GM11168 (cell line): ENCODE measurements around the gene SLC5A10.
"Not testable (repeated sequence)": the region's sequence is repeated elsewhere in the genome, so short reads cannot be mapped to it uniquely, and the experiment has no call there.

Source experiments
- in situ Hi-C: fragments of 300-500 bp; cut with MboI; formaldehyde crosslinking; loops from one replicate; pipeline ENCODE4 v1.12.0; 2022; ENCODE audit warnings: low sequenced_read_pairs; ENCODE audit not compliant: unreplicated experiment

Gene SLC5A10

GRCh38 chr17:19015428-19015827, 63.5 kb downstream of the SLC5A10 start:
- in situ Hi-C loops = no loop called here

GRCh38 chr17:19016297-19016696, 64.3 kb downstream of the SLC5A10 start:
- in situ Hi-C loops = no loop called here

- in situ Hi-C loops = no loop called here
Observed at GRCh38 chr17:19016881-19017280, 64.9 kb downstream of the SLC5A10 start.

- in situ Hi-C loops = no loop called here
Observed at GRCh38 chr17:19017401-19017800, 65.4 kb downstream of the SLC5A10 start.

GRCh38 chr17:19017804-19018599, 66.0 kb downstream of the SLC5A10 start:
- in situ Hi-C loops = no loop called here

- in situ Hi-C loops = no loop called here
Observed at GRCh38 chr17:19018600-19018950, 66.6 kb downstream of the SLC5A10 start.

GRCh38 chr17:19019041-19019941, 67.3 kb downstream of the SLC5A10 start:
- in situ Hi-C loops = no loop called here

- in situ Hi-C loops = loop anchor here (10.0 kb wide), 1 partner anchor 125 kb away; no protein-coding TSS in a partner anchor
Observed at GRCh38 chr17:19020016-19020415, 68.1 kb downstream of the SLC5A10 start.

GRCh38 chr17:19021011-19021621, 69.2 kb downstream of the SLC5A10 start:
- in situ Hi-C loops = loop anchor here (10.0 kb wide), 1 partner anchor 124 kb away; no protein-coding TSS in a partner anchor

GRCh38 chr17:19021622-19022083, 69.7 kb downstream of the SLC5A10 start:
- in situ Hi-C loops = loop anchor here (10.0 kb wide), 1 partner anchor 123 kb away; no protein-coding TSS in a partner anchor

- in situ Hi-C loops = loop anchor here (10.0 kb wide), 1 partner anchor 123 kb away; no protein-coding TSS in a partner anchor
Observed at GRCh38 chr17:19022128-19022527, 70.2 kb downstream of the SLC5A10 start.

- in situ Hi-C loops = loop anchor here (10.0 kb wide), 1 partner anchor 122 kb away; no protein-coding TSS in a partner anchor
Observed at GRCh38 chr17:19022747-19023146, 70.8 kb downstream of the SLC5A10 start.

GRCh38 chr17:19023209-19023999, 71.4 kb downstream of the SLC5A10 start:
- in situ Hi-C loops = loop anchor here (10.0 kb wide), 1 partner anchor 121 kb away; no protein-coding TSS in a partner anchor

GRCh38 chr17:19024101-19025078, 72.4 kb downstream of the SLC5A10 start:
- in situ Hi-C loops = loop anchor here (10.0 kb wide), 1 partner anchor 120 kb away; no protein-coding TSS in a partner anchor

- in situ Hi-C loops = loop anchor here (10.0 kb wide), 1 partner anchor 116 kb away; no protein-coding TSS in a partner anchor
Observed at GRCh38 chr17:19028671-19029070, 76.7 kb downstream of the SLC5A10 start.

GRCh38 chr17:19029740-19030139, 77.8 kb downstream of the SLC5A10 start:
- in situ Hi-C loops = loop anchor here (10.0 kb wide), 1 partner anchor 115 kb away; no protein-coding TSS in a partner anchor

GRCh38 chr17:19030771-19031449, 78.9 kb downstream of the SLC5A10 start:
- in situ Hi-C loops = not testable (repeated sequence)

GRCh38 chr17:19031729-19032128, 79.8 kb downstream of the SLC5A10 start:
- in situ Hi-C loops = not testable (repeated sequence)
